GM18499 (cell line): ENCODE data around the gene CLEC16A.

Source experiments
- ATAC-seq: cut with Tn5 transposase; IDR thresholded peaks from one replicate; pipeline ENCODE4 v1.9.1; 2021; ENCODE audit warnings: moderate number of reproducible peaks; ENCODE audit not compliant: insufficient read depth, unreplicated experiment

Gene CLEC16A

GRCh38 chr16:11105038-11105903 lies 160.9 kb downstream of the CLEC16A start:
- no peak for ATAC-seq

- ATAC-seq: no peak
These were observed 162.4 kb downstream of the CLEC16A start for GRCh38 chr16:11106726-11107125.

- ATAC-seq: no peak
These were observed 163.6 kb downstream of the CLEC16A start for GRCh38 chr16:11107780-11108465.

GRCh38 chr16:11108466-11108805 lies 164.1 kb downstream of the CLEC16A start:
- no peak for ATAC-seq

GRCh38 chr16:11109566-11109965 lies 165.2 kb downstream of the CLEC16A start:
- no peak for ATAC-seq

- no peak for ATAC-seq
These were observed 166.8 kb downstream of the CLEC16A start for GRCh38 chr16:11111150-11111549.

- no peak for ATAC-seq
These were observed 167.7 kb downstream of the CLEC16A start for GRCh38 chr16:11111856-11112634.

GRCh38 chr16:11112723-11113348 lies 168.5 kb downstream of the CLEC16A start:
- ATAC-seq: no peak

GRCh38 chr16:11114366-11115164 lies 170.2 kb downstream of the CLEC16A start:
- ATAC-seq: no peak

- ATAC-seq: no peak
These were observed 173.3 kb downstream of the CLEC16A start for GRCh38 chr16:11117576-11118211.

GRCh38 chr16:11118479-11118878 lies 174.1 kb downstream of the CLEC16A start:
- no peak for ATAC-seq

- ATAC-seq: no peak
These were observed 176.8 kb downstream of the CLEC16A start for GRCh38 chr16:11121083-11121608.

- ATAC-seq: no peak
These were observed 177.7 kb downstream of the CLEC16A start for GRCh38 chr16:11121914-11122692.

GRCh38 chr16:11123666-11124065 lies 179.3 kb downstream of the CLEC16A start:
- no peak for ATAC-seq

GRCh38 chr16:11125936-11126335 lies 181.6 kb downstream of the CLEC16A start:
- no peak for ATAC-seq

- ATAC-seq: no peak
These were observed 182.2 kb downstream of the CLEC16A start for GRCh38 chr16:11126399-11127054.

- ATAC-seq: no peak
These were observed 183.3 kb downstream of the CLEC16A start for GRCh38 chr16:11127610-11128195.
